GM20431 (cell line): ENCODE measurements around the gene CASK.

Experiments used
- in situ Hi-C: fragments of 300-500 bp; cut with MseI, MboI; formaldehyde crosslinking; loops from one replicate; pipeline ENCODE4 v1.15.0; 2020; ENCODE audit warnings: low sequenced_read_pairs; ENCODE audit not compliant: unreplicated experiment

The CASK gene, protein sequence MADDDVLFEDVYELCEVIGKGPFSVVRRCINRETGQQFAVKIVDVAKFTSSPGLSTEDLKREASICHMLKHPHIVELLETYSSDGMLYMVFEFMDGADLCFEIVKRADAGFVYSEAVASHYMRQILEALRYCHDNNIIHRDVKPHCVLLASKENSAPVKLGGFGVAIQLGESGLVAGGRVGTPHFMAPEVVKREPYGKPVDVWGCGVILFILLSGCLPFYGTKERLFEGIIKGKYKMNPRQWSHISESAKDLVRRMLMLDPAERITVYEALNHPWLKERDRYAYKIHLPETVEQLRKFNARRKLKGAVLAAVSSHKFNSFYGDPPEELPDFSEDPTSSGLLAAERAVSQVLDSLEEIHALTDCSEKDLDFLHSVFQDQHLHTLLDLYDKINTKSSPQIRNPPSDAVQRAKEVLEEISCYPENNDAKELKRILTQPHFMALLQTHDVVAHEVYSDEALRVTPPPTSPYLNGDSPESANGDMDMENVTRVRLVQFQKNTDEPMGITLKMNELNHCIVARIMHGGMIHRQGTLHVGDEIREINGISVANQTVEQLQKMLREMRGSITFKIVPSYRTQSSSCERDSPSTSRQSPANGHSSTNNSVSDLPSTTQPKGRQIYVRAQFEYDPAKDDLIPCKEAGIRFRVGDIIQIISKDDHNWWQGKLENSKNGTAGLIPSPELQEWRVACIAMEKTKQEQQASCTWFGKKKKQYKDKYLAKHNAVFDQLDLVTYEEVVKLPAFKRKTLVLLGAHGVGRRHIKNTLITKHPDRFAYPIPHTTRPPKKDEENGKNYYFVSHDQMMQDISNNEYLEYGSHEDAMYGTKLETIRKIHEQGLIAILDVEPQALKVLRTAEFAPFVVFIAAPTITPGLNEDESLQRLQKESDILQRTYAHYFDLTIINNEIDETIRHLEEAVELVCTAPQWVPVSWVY

DNA sequence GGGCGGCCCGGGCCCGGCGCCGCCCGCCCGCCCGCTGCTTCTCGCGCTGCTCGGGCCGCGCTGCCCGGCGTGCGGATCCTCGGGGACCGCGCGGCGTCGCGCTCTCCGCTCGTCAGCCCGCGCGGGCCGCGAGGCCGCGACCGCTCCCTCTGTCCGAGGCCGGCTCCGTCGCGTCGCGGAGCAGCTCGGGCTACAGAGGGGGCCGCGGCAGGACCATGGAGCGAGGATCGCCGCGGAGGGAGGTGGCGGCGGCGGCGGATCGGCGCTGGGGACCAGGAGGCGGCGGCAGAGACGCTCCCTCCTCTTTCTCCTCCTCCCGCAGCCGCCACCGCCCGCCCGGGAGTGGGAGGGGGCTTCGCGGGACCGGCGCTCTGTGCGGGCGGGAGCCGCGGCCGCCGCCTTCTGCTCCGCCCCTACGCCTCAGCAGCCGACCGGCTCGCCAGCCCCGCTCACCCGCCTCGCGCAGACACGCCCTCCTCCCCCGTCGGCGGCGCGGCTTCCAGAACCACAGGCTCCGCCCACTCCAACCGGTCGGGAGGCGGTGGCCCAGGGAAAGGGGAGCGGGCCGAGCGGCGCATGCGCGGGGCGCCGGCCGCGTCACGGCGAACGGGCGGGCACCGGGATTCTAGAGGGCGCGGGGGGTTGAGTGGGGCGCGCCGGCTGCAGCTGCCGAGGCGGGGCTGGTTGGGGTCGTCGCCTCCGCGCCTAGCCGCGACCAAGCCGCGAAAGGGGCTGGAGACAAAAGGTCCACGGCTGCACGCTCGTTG lies at the start of gene CASK:
Gene CASK, minus strand, starts transcription at position 344 of the 767 bp plus-strand sequence. CDS start 566 bp downstream, outside the sequence.
- in situ Hi-C loops, result no loop called here

DNA sequence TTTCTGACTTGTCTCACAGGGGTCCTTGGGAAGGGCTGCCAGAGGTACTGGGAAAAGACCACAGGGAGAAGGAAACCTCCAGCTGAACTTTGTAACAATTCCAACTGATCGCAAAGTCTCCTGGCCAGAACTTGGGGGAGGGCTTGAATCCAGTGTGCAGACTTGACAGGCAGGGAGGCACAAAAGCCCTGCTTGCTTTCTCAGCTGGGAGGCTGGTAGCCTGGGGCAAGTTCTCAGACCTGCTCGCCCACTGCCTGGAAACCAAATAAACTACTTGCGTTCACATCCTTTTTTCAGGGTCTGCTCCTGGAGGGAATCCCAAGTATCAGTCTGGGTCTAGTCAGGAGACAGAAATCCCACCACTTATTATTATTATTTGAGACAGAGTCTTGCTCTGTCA lies 48.0 kb upstream of the CASK start:
- in situ Hi-C loops, result no loop called here

DNA sequence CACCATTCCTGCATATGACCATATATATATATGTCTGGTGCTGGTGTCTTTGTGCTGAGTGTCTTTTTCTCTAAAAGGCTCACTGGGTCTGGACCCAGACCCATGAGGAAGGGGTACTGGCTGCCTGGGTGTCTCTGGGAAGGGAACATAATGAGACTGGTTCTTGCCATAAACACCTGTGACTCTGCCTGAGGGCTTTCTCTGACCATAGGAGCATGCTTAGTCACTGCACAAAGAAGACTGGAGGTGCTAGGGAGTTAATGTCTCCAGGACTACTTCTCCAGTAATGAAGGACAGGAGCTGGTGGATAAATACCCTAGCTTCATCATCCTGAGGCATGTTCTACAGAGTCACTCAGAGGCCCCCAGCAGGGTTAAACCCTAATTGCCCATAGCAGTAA lies 47.1 kb upstream of the CASK start:
- in situ Hi-C loops, result no loop called here

DNA sequence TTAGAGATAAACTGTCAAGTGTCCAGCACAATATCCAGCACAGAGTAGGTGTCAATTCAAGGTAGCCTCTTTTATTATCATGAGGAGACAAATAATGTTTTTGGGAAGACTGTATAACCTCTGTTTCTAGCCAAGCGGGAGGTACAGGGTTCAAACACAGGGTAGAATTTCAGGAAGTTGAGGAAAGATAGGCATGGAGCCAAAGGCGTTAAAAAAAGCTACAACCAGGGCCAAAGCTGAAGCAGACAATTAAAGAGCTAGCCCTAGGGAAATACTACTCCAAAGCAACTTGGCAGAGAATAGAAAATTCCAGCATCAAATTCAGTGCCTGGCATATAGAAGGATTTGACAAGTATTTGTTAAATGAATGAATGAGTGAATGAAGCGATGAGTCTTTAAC lies 40.0 kb upstream of the CASK start:
- in situ Hi-C loops, result no loop called here

DNA sequence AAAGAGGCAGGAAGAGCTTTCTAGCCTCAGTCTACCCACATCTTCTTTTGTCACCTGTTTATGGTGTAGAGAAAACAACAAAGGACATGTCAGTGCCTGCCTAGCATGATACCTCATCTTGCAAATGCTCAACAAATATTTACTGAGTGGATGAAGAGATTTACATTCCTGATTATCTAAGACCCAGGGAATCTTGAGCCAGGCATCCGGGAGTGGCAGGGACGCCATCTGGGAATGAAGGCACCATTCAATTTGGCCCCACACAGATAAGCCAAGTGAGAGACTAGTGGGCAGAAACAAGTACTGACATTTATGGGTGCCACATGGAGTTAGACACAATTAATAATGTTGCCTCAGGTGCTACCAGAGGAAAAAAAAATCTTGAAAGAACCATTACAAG lies 36.8 kb upstream of the CASK start:
- in situ Hi-C loops, result no loop called here

DNA sequence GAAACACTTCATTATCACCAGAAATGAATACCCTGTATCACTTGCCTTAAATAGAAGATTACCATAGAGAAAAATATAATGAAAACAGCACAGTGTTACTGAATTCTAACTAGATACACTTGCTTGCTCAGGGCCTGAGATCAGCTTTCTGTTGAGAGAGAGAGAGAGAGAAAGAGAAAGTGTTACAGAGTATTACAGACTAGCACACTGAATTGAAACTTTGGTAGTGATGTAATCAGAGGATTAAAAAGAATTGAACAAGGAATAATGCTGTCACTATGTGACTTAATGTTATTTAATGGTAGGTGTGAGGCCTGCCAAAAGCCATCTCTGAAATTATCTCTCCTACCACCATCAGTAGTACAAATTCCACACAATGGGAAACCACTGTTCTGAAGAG lies 35.5 kb upstream of the CASK start:
- in situ Hi-C loops, result no loop called here

DNA sequence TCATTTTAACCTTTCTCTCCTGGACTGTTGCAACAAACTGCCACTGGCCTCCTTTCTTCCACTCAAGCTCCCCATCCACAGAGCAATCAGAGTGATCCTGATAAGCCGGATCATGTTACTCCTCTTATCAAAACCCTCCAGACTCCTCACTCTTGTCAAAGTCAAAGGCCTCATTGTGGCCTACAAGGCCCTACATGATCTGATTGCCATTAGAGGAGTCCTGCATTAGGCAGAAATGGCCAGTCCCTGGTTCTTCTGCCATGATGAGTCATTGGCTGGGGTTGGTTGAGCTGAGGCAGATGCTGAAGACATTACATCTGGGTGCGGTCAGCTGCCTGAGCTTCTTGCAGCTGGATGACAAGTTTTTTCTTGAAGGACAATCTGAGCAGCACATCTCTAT lies 32.7 kb upstream of the CASK start:
- in situ Hi-C loops, result no loop called here

DNA sequence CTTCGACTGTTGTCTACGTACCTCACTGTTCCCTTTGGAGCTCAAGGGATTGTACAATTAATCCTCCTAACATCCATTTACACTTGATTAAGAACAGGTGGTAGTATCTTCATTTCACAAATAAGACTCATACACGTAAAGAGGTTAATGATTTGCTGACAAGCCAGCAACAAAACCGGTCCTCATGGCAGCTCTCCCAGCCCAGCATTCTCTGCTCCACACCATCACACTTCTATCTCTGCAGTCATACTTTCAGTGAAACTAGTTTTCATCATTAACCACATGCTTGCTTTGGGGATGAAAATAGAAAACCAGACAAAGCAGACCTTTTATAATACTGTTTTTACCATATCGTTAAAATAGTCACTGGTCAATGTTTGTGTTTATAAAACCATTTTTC lies 28.7 kb upstream of the CASK start:
- in situ Hi-C loops, result no loop called here

DNA sequence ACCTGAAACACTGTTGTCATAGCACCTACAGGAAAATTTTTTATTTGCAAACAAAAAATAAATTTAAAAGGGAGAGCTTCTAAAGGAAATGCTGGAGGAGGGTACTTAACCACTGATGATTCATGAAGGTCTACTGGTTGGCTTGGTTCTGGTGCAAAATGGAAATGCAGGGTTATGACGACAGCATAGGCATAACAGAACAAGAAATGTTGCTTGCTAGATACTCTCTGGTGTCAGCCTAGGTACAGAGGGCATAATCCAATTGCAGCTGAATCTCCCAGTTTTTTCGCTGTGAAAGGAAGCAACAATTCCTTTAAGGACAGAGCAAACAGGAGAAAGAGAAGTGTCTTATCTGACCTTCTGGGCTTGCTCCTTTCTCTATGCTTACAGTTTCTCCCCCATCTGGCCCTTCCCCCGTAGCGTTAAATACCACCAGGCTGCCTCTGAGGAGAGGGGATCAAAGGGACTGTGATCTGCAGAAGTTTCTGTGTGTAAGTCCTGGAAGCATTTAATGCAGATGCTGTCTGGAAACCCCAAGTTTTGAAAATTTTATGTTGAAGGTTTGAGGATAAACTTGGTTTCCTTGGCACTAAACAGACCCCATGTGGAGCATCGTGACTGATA lies 23.7 kb upstream of the CASK start:
- in situ Hi-C loops, result no loop called here

DNA sequence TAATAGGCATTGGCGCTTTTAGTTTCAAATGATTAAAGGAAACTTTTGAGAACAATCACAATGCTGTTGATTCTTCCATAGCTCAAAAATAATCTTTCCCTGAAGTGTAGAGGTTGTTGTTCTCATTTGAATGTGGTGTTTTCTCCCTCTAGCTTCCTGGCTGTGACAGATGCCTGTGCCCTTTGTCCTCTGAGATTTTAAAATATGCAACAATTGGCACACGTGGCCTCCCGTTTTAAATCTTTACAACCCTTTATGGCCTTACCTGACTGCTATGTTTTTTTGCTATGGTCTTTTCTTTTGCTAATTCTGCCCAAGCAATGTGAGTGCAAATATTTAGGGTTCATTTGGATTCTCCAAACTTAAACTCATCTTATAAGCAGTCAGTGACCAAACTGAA lies 22.9 kb upstream of the CASK start:
- in situ Hi-C loops, result no loop called here

DNA sequence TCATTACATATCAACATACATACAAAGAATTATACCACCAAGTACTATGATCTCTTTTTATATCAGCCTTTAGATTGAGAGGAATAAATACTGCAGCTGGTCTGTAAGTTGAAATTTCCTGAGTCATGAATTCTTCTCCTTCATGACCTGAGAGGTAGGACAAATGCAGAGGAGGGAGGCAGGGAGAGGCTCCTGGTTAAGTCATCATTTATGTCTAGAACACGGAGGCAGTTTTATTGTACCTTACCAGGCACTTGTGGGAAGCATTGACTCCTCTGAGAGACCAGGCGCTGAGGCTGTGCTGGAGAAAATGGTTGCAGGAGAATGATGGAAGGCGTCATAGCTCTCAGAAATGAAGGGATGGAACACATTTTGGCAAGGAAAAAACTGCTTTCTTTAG lies 12.5 kb upstream of the CASK start:
- in situ Hi-C loops, result no loop called here

DNA sequence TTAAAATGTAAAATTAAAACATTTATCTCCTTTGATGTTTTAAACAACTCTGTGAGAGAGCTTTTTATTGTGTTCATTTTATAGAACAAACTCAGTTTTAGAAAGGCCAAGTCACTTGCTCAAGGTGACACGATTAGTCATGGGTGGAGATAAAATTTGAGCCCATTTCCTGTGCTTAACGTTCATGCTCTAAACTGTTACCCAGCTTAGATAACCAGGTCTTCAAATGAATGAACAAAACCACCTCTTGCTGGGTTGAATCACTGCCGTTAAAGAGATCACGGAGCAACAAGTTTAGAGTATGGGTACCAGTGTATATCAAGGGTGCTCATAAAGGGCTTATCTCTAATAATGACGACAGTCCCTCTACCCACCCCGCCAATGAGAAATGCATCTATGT lies 10.2 kb upstream of the CASK start:
- in situ Hi-C loops, result no loop called here

DNA sequence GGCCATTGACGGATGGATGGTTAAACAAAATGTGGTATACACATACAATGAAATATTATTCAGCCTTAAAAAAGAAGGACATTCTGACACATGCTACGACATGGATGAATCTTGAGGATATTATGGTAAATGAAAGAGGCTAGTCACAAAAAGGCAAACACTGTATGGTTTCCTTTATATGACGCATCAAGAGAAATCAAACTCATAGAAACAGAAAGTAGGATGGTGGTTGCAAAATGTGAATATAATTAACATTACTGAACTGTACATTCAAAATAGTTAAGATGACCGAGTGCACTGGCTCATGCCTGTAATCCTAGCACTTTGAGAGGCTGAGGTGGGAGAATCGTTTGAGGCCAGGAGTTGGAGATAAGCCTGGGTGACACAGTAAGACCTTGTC lies 9.5 kb upstream of the CASK start:
- in situ Hi-C loops, result no loop called here

DNA sequence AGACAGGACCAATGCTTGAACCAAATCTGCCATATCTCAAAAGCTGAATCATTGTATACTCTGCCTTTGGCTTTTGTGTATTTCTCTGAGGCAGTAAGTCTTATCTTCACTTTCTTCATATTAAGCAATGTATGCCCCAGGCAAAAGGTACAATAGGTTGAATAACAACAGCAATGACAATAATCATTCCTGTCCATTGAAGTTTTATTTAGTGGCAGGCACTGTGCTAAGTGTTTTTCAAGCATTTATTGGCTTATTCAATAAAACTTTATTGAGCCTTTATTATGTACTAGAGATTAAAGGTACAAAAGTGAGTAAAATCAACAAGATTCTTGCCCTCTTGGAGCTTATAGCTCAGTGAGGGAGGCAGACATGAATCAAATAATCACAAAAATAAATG lies 8.2 kb upstream of the CASK start:
- in situ Hi-C loops, result no loop called here

DNA sequence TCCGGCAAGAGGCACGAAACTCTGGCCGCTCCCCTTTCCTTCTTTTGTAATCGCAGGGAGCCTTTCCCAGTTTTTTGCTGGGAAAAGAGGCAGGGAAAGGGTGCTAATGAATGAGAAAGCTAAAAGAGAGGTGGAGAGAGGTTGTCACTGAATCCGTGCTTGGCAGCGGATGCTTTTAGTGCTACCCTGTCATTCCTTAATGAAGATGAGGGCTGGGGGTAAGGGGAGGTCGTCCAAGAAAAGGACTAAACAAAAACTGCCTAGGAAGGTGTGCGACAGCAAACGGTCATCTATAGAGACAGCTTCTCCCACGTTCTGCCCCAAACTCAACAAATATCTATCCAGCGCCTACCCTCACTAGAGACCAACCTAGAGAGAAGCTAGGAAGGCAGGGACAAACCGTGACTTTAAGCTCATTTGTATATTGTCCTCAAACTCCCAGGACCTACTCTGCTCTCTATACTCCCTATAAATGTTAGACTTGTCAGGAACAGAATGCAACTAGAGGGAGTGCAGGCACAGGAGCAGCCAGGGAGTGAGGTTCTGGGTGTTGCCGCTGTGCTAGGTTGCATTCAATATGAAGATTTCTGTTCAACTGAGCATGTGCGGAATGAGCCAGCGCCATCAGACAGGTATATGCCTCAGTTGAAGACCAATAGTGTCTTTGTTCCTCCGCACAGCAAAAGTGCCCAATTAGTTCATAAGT lies 777 bp upstream of the CASK start:
- in situ Hi-C loops, result no loop called here

DNA sequence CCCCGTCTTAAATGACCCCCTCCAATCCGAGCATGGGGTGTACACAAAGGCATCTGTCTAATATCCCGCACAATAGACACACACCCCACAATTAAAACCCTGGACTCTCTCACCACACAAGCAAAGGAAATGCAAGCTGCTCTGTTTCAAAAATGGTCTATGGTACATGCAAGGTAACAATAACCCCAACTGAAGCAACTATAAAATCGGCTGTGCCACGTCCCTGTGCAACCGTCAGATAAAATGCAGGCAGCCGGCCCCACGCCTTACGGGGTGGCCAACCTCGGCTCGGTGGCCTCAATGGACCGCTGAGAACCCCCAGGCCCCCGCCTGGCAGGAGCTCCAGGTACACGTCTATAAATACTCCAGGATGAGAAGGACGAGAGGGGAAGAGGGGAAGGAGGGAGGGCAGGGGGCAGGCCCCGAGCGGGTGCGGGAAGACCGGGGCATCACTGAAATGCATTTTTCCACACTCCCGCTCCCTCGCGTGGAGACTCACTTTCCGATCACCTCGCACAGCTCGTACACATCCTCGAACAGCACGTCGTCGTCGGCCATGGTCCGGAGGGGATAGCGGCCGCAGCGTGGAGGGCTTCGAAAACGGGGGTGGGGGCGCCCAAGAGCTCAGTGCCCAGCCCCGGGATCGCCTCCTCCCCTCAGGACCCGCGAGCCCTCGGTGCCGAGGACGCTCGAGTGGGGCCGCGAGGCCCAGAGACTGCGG lies 763 bp downstream of the CASK start:
- in situ Hi-C loops, result no loop called here

DNA sequence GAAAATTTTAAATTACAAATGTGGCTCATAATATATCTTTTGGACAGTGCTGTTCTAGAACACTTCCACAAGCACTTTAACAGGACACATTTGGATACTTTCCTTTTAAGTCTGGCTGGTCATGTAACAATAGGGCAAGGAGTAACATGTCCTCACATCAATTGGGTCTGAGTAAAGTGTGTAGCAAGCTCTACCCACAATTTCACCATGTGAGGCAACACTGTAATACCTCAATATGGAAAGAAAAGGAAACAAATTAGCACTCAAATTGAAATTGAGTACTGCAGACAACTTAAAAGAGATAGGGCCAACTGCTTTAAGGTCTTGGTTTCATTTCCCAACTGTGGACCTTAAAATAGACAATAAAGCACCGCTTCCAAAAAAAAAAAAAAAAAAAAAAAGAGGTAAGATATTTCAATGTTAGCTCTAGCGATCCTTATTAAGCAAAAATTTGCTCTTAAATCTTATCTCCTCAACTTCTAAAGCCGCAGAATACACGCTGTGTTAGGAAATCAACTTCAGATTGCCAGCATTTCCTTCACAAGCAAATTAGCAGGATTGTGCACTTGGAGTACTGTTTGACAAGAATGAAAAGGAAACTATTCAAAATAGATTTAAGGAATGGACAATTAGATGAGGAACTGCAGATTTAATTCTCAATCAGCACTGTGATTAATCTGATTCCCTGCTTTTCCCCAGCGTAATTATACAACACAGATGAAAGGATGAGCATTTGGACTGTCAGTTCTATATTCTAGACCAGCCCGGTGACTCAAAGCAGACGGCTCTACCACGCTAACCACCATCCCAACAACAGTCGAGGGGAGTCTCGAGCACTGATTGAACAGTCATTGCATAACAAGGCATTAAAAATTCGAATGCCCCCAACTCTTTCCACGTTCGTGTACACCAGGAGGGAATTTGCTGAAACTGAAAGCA lies 1.6 kb downstream of the CASK start:
- in situ Hi-C loops, result no loop called here

DNA sequence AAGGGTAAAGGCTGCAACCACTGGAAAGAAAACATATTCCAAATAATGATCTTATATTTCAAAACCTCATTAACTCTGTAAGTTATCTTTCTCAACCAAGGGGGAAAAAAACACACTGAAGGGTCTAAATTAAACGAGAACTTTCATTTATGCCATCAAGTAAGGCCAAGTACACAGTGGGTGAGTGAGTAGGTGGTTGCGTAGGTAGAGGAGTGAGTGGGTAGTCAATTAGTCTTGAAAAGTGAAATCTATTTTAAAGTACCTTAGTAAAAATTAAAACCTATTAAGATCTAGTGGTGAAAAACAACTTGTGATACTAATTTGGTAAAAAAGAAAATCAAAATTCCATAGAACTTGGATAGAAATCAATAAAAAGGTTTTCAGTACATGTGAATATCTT lies 3.5 kb downstream of the CASK start:
- in situ Hi-C loops, result no loop called here
